HepG2 (cell line): Measurements from ENCODE around the gene ABCA4. TPM values are rescaled to one million over a fixed set of nuclear protein-coding genes. Genes with fewer than 3 reads are reported as not detected.
A peak's percentile ranks its signal among the peaks of the same experiment; 100 is the strongest.

Experiments used
- CEBPB ChIP-seq: IDR thresholded peaks from 2 replicates; pipeline ENCODE4 v1.6.1; 2011; ENCODE audit warnings: low read depth, low read length, improper control_type of control experiment, borderline replicate concordance
- DMAP1 ChIP-seq: IDR thresholded peaks from 2 replicates; pipeline ENCODE4 v1.6.1; 2016
- FOSL2 ChIP-seq: sonication (generic); formaldehyde crosslinking; IDR thresholded peaks from 2 replicates; pipeline ENCODE4 v1.4.0; 2020; ENCODE audit warnings: missing genetic modification reagents
- FOXO1 ChIP-seq: sonication (generic); formaldehyde crosslinking; IDR thresholded peaks from 2 replicates; pipeline ENCODE4 v1.4.0; 2020; ENCODE audit warnings: missing genetic modification reagents
- HIVEP1 ChIP-seq: sonication (generic); formaldehyde crosslinking; IDR thresholded peaks from 2 replicates; pipeline ENCODE4 v1.4.0; 2020; ENCODE audit warnings: mild to moderate bottlenecking, missing genetic modification reagents
- HNRNPK ChIP-seq: fragments of 200-400 bp; formaldehyde crosslinking; IDR thresholded peaks from 2 replicates; pipeline ENCODE4 v1.6.1; 2018; ENCODE audit warnings: low read length, low read depth, moderate library complexity, mild to moderate bottlenecking; ENCODE audit not compliant: poor library complexity, severe bottlenecking
- NCOA5 ChIP-seq: sonication (generic); formaldehyde crosslinking; IDR thresholded peaks from 2 replicates; pipeline ENCODE4 v1.4.0; 2020; ENCODE audit warnings: missing genetic modification reagents
- NFYB ChIP-seq: sonication (generic); formaldehyde crosslinking; IDR thresholded peaks from 2 replicates; pipeline ENCODE4 v1.4.0; 2020; ENCODE audit warnings: missing genetic modification reagents
- NR2F2 ChIP-seq: IDR thresholded peaks from 2 replicates; pipeline ENCODE4 v1.6.1; 2012; ENCODE audit warnings: low read depth, inconsistent platforms, borderline replicate concordance
- SNRNP70 ChIP-seq: fragments of 200-400 bp; formaldehyde crosslinking; IDR thresholded peaks from 2 replicates; pipeline ENCODE4 v1.6.1; 2017; ENCODE audit warnings: mild to moderate bottlenecking, low read depth, low read length, moderate library complexity
- SOX13 ChIP-seq, 3 experiments: fragments of 450-650 bp in 1 of 3; sonication (generic) in 1 of 3; formaldehyde crosslinking in 1 of 3; IDR thresholded peaks in 2 of 3; conservative IDR thresholded peaks in 1 of 3; 2 replicates each; pipeline versions ENCODE4 v1.5.0 to v1.6.1; 2016 to 2020; ENCODE audit warnings: antibody characterized with exemption in 1 of 3, mild to moderate bottlenecking in 1 of 3, missing compliant biosample characterization in 1 of 3, missing genetic modification reagents in 1 of 3, moderate library complexity in 1 of 3
- SP4 ChIP-seq: sonication (generic); formaldehyde crosslinking; IDR thresholded peaks from 2 replicates; pipeline ENCODE4 v1.8.1; 2023; ENCODE audit warnings: mild to moderate bottlenecking, missing genetic modification reagents
- SPEN ChIP-seq: sonication (generic); formaldehyde crosslinking; IDR thresholded peaks from 2 replicates; pipeline ENCODE4 v1.5.1; 2020; ENCODE audit warnings: low read depth, mild to moderate bottlenecking, missing genetic modification reagents
- SRF ChIP-seq: IDR thresholded peaks from 2 replicates; pipeline ENCODE4 v1.6.1; 2011; ENCODE audit warnings: mild to moderate bottlenecking, low read depth, low read length, moderate library complexity
- TEAD2 ChIP-seq: sonication (generic); formaldehyde crosslinking; IDR thresholded peaks from 2 replicates; pipeline ENCODE4 v1.9.0; 2021; ENCODE audit warnings: missing genetic modification reagents
- U2AF2 ChIP-seq: fragments of 200-400 bp; formaldehyde crosslinking; IDR thresholded peaks from 2 replicates; pipeline ENCODE4 v1.6.1; 2017; ENCODE audit warnings: low read depth, mild to moderate bottlenecking, low read length
- ZBTB21 ChIP-seq: sonication (generic); formaldehyde crosslinking; IDR thresholded peaks from 2 replicates; pipeline ENCODE4 v1.4.0; 2020; ENCODE audit warnings: missing genetic modification reagents
- ZNF136 ChIP-seq: sonication (generic); formaldehyde crosslinking; IDR thresholded peaks from 2 replicates; pipeline ENCODE4 v1.8.1; 2022; ENCODE audit warnings: low read depth, mild to moderate bottlenecking, moderate library complexity, missing genetic modification reagents
- ZNF33B ChIP-seq: sonication (generic); formaldehyde crosslinking; IDR thresholded peaks from 2 replicates; pipeline ENCODE4 v1.5.1; 2020; ENCODE audit warnings: mild to moderate bottlenecking, missing genetic modification reagents
- ZNF773 ChIP-seq: sonication (generic); formaldehyde crosslinking; IDR thresholded peaks from 2 replicates; pipeline ENCODE4 v1.4.0; 2020; ENCODE audit warnings: missing genetic modification reagents, borderline replicate concordance
- ZNF775 ChIP-seq: sonication (generic); formaldehyde crosslinking; IDR thresholded peaks from 2 replicates; pipeline ENCODE4 v1.4.0; 2020; ENCODE audit warnings: missing genetic modification reagents, mild to moderate bottlenecking, moderate library complexity, borderline replicate concordance
- ZSCAN29 ChIP-seq: sonication (generic); formaldehyde crosslinking; conservative IDR thresholded peaks from 2 replicates; pipeline ENCODE4 v1.4.0; 2020; ENCODE audit warnings: mild to moderate bottlenecking, missing genetic modification reagents
- polyA plus RNA-seq, 8 experiments: library from polyadenylated mRNA; depleted of rRNA in 3 of 8; stranded (reverse) in 7 of 8; unstranded in 1 of 8; fragments of >200 nt; fragmentation: Illumina TruSeq in 4 of 8; extraction: Trizol in 4 of 8; gene quantifications; 2 replicates each; pipeline versions ENCODE4 v1.2.1 to v1.2.3, GENCODE V29; 2011 to 2016; ENCODE audit warnings: low read depth in 4 of 8, missing spikeins in 1 of 8, mixed read lengths in 1 of 8; ENCODE audit not compliant: insufficient read depth in 1 of 8
- total RNA-seq, 5 experiments: library from RNA; depleted of rRNA; stranded (reverse); fragments of >200 nt; fragmentation: Illumina TruSeq; extraction: Trizol; gene quantifications; 2 replicates each; pipeline ENCODE4 v1.2.3, GENCODE V29; 2016; ENCODE audit warnings: low read depth in 1 of 5
- TF ChIP-seq, protein P1 (sequence below): sonication (generic); IDR thresholded peaks from 2 replicates; pipeline ENCODE4 v1.6.1; 2016; ENCODE audit warnings: low read depth, borderline replicate concordance
- TF ChIP-seq, protein P2 (sequence below): sonication (generic); formaldehyde crosslinking; IDR thresholded peaks from 2 replicates; pipeline ENCODE4 v1.4.0; 2020; ENCODE audit warnings: missing genetic modification reagents
- TF ChIP-seq, protein P3 (sequence below): IDR thresholded peaks from 2 replicates; pipeline ENCODE4 v1.6.1; 2016
- TF ChIP-seq, protein P4 (sequence below): sonication (generic); formaldehyde crosslinking; IDR thresholded peaks from 2 replicates; pipeline ENCODE4 v1.4.0; 2020; ENCODE audit warnings: mild to moderate bottlenecking, missing genetic modification reagents

The ABCA4 gene
- total and polyA plus RNA-seq, 2 of the 13 experiments (the other 11 are each of a cell fraction or from before 2014, with no cell fraction given), result 0.24 to 0.67 TPM

DNA sequence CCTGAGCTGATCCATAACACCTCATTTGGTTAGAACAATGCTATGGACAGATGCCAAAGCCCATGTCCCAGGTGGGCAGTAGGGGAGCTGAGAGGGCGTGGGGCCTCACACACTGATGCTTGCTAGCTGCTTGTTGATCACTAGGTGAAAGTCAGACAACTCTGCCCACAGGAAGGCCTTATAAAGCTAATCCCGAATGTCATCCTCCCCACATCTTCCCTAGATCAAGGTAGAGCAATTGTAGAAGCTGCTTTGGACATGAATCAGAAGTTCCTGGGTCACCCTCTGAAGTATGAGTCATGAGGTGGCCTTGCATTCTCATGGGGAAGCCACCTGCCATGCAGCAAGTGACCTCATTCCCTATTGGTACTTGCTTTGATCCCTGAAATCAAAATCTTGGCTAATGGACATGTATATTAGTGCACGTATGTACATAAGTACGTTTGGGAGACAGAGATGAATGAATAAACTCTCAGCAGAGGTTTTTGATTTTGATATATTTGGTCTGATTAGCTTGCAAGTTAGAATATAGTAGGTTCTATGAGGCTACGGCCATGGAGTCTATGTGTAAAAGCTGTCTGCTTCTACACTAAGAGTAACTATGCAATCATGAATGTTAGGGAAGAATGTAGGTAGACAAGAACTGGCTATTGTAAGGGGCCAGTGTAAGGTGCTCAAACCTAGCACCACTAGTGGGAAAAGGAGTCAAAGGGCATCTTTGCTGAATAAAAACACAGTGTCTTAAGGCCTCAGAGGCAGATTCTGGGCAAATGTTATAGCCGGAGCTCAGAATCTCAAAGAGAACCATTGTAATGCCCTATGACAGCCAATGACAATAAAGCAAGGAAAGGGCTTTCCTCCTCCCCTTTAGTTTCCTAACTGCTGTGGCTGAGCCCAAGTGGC lies 52.6 kb downstream of the ABCA4 start (continued):
- 0 out of 2 replicates have a peak, but pooled peaks have one; percentile 12 for TF ChIP-seq DMAP1 (CRISPR knock-in tag)
- no peak for TF ChIP-seq NCOA5 (CRISPR knock-in tag)
- TF ChIP-seq ZNF136, result no peak
- TF ChIP-seq, protein P1, sequence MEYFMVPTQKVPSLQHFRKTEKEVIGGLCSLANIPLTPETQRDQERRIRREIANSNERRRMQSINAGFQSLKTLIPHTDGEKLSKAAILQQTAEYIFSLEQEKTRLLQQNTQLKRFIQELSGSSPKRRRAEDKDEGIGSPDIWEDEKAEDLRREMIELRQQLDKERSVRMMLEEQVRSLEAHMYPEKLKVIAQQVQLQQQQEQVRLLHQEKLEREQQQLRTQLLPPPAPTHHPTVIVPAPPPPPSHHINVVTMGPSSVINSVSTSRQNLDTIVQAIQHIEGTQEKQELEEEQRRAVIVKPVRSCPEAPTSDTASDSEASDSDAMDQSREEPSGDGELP, result no peak; the same call in 1 of the 2 replicates
- TF ChIP-seq CEBPB, result no peak
- peak; percentile 99 for TF ChIP-seq FOSL2 (CRISPR knock-in tag)
- TF ChIP-seq ZSCAN29 (CRISPR knock-in tag), result no peak
- no peak for TF ChIP-seq U2AF2
- TF ChIP-seq, protein P2, sequence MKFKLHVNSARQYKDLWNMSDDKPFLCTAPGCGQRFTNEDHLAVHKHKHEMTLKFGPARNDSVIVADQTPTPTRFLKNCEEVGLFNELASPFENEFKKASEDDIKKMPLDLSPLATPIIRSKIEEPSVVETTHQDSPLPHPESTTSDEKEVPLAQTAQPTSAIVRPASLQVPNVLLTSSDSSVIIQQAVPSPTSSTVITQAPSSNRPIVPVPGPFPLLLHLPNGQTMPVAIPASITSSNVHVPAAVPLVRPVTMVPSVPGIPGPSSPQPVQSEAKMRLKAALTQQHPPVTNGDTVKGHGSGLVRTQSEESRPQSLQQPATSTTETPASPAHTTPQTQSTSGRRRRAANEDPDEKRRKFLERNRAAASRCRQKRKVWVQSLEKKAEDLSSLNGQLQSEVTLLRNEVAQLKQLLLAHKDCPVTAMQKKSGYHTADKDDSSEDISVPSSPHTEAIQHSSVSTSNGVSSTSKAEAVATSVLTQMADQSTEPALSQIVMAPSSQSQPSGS (CRISPR knock-in tag), result peak; percentile 65; the same call in 1 of the 2 replicates
- TF ChIP-seq, protein P3, sequence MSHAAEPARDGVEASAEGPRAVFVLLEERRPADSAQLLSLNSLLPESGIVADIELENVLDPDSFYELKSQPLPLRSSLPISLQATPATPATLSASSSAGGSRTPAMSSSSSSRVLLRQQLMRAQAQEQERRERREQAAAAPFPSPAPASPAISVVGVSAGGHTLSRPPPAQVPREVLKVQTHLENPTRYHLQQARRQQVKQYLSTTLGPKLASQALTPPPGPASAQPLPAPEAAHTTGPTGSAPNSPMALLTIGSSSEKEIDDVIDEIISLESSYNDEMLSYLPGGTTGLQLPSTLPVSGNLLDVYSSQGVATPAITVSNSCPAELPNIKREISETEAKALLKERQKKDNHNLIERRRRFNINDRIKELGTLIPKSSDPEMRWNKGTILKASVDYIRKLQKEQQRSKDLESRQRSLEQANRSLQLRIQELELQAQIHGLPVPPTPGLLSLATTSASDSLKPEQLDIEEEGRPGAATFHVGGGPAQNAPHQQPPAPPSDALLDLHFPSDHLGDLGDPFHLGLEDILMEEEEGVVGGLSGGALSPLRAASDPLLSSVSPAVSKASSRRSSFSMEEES, result peak; percentile 62; the same call in 1 of the 2 replicates
- TF ChIP-seq SPEN, result peak; percentile 18; the same call in 1 of the 2 replicates
- TF ChIP-seq SRF, result peak; percentile 33; the same call in 1 of the 2 replicates
- no peak for TF ChIP-seq ZNF775 (CRISPR knock-in tag)
- TF ChIP-seq SP4 (CRISPR knock-in tag), result no peak
- peak; percentile 27; the same call in 1 of the 2 replicates for TF ChIP-seq FOXO1 (CRISPR knock-in tag)
- TF ChIP-seq SOX13 (IDR thresholded peaks at IDR 0.05), result no peak; the same call in 1 of the 2 replicates
- peak in 1 of 2 experiments; percentile 65; a peak in 1 of 4 replicates for TF ChIP-seq SOX13 (CRISPR knock-in tag; conservative IDR thresholded peaks at IDR 0.05 in 1 of 2, IDR thresholded peaks at IDR 0.05 in 1 of 2)
- TF ChIP-seq ZBTB21 (CRISPR knock-in tag), result peak; percentile 18; the same call in 1 of the 2 replicates
- no peak for TF ChIP-seq TEAD2 (CRISPR knock-in tag)
- TF ChIP-seq NFYB (CRISPR knock-in tag), result no peak
- no peak for TF ChIP-seq HIVEP1 (CRISPR knock-in tag)
- TF ChIP-seq, protein P4, sequence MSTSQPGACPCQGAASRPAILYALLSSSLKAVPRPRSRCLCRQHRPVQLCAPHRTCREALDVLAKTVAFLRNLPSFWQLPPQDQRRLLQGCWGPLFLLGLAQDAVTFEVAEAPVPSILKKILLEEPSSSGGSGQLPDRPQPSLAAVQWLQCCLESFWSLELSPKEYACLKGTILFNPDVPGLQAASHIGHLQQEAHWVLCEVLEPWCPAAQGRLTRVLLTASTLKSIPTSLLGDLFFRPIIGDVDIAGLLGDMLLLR (CRISPR knock-in tag), result no peak
- TF ChIP-seq ZNF773 (CRISPR knock-in tag), result no peak
- no peak for TF ChIP-seq SNRNP70
- 0 out of 2 replicates have a peak, but pooled peaks have one; percentile 11 for TF ChIP-seq NR2F2
- TF ChIP-seq ZNF33B (CRISPR knock-in tag), result no peak
- no peak for TF ChIP-seq HNRNPK
